GM21529 (cell line): ENCODE measurements around the gene SLC26A9.

Experiments
- ATAC-seq: cut with Tn5 transposase; IDR thresholded peaks from one replicate; pipeline ENCODE4 v1.9.1; 2021; ENCODE audit not compliant: unreplicated experiment

SLC26A9 gene, protein sequence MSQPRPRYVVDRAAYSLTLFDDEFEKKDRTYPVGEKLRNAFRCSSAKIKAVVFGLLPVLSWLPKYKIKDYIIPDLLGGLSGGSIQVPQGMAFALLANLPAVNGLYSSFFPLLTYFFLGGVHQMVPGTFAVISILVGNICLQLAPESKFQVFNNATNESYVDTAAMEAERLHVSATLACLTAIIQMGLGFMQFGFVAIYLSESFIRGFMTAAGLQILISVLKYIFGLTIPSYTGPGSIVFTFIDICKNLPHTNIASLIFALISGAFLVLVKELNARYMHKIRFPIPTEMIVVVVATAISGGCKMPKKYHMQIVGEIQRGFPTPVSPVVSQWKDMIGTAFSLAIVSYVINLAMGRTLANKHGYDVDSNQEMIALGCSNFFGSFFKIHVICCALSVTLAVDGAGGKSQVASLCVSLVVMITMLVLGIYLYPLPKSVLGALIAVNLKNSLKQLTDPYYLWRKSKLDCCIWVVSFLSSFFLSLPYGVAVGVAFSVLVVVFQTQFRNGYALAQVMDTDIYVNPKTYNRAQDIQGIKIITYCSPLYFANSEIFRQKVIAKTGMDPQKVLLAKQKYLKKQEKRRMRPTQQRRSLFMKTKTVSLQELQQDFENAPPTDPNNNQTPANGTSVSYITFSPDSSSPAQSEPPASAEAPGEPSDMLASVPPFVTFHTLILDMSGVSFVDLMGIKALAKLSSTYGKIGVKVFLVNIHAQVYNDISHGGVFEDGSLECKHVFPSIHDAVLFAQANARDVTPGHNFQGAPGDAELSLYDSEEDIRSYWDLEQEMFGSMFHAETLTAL

DNA sequence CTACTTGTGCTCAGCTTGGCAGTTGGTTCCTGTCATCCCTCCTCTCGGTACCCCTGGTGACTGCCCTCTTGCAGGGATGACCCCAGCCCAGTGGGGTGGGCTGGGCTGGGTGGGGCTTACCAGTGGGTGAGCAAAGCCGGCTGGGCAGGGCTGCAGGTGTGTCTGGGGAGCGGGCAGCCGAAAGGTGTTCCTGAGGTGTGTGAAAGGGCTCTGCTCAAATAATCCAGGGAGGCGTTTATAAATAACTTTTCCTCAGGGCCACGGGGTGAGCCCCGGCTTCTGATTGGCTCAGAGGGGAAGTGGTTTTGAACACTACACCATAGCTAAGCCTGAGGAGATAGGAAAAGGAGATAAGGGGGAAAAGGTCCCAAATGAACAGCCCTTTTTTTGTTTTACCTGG, at the start of gene SLC26A9:
TSS of gene SLC26A9 (minus strand) at position 212 of the 400 bp plus-strand sequence. CDS start 7,636 bp downstream, outside the sequence.
- ATAC-seq, result no peak

DNA sequence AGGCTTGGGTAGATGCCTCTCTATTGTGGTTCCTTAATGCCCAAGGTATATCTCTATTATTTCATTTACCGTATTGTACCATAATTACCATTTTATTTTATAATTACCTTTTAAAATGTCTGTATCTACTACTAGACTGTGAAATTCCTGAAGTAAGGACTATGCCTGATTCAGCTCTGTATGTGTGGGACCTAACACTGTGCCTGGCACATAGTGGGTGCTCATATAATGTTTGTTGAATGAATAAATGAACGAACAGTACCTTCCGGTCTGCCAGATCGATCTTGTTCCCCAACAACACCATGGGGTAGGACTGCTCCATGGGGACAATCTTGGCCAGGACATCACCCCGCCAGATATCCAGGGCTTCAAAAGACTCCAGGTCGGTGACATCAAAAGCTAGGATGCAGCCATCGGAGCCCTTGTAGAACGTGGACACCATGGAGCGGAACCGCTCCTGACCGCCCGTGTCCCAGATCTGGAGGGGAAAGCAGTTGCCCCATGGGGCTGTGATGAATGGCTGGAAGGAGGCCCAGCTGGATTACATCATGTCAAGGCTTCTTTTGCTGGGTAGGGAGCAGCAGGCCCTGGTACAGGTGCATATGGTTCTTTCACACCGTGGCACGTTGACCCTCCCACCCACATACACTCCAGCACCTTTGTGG, 49.1 kb upstream of the SLC26A9 start:
- ATAC-seq, result no peak

DNA sequence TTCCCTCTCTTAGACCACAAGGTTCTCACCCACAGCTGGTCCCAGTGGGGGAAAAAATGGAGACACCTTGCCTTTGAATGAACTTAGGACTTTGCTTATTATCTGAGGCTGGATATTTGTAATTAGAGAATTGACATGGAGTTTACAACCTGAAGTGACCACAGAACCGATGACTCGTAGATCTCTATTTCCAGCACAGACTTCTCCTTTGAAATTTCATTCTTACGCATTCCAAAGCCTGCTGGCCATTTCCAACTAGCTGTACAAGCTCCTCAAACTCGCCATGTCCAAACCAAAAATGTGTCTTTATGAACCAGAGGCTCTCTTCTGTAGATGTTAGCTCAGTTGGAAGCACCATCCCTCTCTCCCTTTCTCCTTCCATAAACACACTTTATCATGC, 48.0 kb upstream of the SLC26A9 start:
- no peak for ATAC-seq

DNA sequence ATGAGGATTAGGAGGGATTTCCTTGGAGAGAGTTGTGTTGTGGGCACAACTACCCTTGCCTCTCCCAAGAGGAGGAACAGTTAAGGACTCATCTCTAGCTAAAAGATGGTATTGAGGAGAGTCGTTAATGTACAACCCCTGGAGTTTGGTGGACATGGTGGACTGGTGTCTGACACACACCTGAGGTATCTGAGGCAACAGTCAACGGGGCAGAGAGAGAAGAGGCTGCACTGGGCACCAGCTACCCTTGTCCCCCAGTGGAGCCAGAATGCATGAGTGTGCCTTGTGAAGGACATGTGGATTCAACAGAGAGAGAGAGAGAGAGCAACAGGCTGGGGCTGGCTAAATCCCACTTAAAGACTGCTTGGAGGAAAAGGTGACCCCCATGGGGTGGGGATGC, 47.0 kb upstream of the SLC26A9 start:
- ATAC-seq, result no peak

DNA sequence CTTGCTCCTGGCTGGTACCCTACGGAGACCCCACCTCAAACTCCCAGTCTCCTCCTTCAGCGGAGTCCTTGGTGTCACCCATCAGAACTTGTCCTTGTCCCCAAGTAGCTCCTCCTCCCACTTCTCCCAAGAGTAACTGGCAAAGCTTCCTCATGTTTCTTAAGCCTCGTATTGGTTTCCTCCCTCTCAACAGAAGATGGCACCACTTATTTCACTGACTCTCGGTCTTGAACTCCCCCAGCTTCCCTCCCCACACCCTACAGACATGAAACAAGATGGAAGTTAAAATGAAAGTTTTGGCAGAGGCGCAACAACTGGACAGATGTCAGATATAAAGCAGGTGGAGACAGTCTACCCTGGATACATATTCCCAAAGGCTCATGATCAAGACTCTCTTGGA, 46.5 kb upstream of the SLC26A9 start:
- no peak for ATAC-seq

DNA sequence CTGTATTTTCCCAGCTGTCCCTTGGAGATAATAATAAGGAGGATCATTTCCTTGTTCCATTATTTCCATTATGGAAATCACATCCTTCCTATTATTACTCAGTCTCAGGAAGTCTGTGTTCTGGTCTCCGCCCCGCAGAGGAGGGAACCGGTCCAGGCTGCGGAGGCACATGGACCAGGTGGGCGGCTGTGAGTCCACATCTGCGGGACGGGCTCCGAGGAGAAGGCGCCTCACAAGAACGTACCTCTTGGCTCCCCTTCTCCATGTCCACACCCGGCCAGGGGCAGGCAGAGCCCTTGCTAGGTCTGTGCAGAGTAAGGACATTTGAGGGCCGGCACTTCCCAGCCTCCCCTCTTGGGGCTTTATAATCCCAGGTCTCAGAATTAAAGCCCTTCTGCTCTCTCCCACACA, 45.3 kb upstream of the SLC26A9 start:
- ATAC-seq, result no peak

DNA sequence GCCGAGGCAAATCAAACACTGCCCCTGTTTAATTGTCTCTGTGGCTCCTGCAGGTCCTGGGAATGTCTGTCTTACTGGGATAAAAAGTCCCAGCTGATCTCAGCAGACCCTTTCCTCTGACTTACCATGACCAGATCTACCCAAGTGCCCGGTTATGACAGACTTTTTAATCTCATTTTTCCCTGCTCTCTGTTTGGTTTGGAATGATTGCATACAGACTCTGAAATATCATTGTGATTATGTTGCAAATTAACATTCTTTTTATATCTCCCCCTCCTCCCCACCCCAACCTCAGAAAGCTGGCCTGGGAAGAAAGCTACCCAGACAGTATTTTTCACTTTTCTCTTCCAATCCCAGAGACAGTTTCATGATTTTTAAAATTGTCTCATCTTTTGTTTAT, 43.6 kb upstream of the SLC26A9 start:
- ATAC-seq, result no peak

- ATAC-seq, result no peak
These were observed 43.0 kb upstream of the SLC26A9 start for GRCh38 chr1:205986292-205986691.

- no peak for ATAC-seq
These were observed 42.2 kb upstream of the SLC26A9 start for GRCh38 chr1:205985330-205986005.

GRCh38 chr1:205983925-205984725, 40.9 kb upstream of the SLC26A9 start:
- no peak for ATAC-seq

DNA sequence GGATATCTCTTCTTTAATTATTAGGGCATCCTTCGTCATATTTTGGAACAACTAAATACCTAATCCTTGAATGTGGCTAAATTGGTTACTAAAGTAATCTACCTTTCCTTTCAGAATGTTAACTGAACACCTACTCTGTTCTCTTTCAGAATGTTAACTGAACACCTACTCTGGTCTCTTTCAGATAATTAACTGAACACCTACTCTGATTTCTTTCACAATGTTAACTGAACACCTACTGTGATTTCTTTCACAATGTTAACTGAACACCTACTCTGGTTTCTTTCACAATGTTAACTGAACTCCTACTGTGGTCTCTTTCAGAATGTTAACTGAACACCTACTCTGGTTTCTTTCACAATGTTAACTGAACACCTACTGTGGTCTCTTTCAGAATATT, 38.0 kb upstream of the SLC26A9 start:
- no peak for ATAC-seq

DNA sequence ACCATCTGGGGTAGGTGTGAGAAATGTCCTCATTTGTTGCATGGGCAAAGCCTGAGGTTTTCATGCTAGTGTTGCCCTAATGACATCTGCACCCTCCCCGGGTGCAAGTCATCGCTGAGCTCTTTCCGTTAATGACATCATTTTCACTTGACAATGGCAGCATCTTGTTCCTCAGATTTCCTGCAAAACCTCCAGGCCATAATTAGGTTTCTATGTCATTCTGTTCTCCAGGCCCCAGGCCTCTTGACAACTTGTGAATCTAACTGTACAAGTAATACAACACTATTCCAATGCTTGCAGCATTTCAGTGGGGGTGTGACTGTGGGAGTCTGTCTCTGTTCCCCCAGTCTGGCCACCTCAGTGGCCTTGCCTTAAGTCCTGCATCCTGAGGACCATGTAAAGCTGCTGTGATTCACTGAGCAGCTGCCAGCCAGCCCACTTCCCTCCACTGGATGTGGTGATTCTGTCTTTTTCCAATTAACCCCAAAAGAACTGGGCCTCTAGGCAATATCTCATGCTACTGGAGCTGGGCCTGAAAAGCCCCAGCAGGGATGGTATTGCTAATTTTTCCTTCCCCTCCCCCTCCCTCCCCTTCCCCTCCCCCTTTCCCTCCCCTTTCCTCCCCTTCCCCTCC, 37.1 kb upstream of the SLC26A9 start:
- no peak for ATAC-seq

- no peak for ATAC-seq
These were observed 36.0 kb upstream of the SLC26A9 start for GRCh38 chr1:205979301-205979700.

DNA sequence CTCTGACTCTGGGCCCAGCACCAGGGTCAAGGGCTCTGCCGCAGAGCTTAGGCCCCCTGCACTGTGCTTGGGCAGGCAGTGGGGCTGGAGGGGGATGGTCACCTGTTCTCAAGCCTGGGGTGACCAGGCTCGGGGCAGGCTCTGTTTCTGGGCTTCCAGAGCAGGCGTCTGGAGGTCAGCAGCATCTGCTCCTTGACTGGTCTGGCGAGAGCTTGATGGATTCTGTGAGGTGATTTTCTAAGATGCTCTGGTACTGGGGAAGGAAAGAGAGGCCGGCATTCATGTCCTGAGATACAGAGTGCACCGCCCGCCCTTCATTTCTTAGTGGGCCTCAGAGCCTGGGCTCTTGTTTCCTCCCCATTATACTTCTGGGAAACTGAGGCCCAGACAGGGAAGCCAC, 35.4 kb upstream of the SLC26A9 start:
- ATAC-seq, result no peak

DNA sequence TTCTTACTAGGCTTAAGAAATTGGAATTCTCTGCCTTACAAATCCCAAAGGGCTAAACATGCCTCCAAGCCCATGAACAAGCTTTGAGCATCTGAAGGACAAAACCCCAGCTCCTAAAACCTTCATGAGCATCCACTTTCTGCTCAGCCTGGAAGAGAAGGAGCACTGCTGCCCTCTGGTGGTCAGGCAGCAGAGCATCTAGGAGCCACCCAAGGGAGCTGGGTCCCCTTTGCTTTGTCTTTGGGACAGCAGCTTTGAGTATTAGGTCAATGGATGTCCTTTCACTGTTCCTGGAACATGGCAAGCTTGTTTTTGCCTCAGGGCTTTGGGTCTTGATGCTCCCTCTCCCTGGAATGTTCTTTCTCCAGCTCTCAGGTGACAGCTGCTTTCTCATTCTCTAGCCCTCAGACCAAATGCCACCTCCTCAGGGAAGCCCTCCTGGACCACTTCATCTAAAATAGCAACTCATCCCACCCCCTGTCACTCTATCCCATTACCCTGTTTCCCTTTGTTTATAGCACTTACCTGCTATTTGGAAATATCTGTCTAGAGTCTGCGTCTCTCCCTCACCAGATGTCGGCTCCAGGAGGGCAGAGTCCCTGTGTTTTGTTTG, 34.3 kb upstream of the SLC26A9 start:
- peak; percentile 61 for ATAC-seq

DNA sequence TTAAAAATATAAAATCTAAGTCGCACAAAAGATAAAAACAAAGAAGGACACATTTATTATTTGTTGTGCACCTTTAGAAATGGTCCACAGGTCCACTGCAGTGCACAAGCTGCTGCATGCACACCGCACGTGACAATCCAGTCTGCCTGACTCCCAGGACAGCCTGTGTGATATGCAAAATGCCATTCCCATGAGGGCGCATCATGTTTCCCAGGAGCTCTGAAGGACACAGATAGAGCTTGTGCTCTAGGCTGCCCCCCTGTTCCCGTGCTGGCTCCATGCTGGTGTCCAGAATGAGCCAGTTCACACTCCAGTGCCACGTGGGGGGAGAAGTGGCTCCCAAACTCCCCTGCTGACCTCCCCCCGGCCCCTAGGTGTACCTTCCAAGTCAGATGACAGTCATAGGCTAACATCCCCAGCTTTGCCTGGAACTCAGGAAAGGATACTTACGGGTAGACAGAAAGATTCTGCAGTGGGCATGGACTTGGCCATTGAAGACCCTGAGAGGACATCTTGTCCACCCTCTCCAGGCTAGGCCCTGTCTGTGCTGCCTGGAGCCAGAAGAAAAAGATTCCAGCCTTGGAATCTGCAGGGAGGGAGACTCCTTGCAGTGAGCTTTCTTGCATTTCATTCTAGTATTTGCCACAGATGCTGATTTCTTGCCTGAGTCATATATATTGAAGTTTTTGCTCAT, 33.6 kb upstream of the SLC26A9 start:
- ATAC-seq, result no peak

DNA sequence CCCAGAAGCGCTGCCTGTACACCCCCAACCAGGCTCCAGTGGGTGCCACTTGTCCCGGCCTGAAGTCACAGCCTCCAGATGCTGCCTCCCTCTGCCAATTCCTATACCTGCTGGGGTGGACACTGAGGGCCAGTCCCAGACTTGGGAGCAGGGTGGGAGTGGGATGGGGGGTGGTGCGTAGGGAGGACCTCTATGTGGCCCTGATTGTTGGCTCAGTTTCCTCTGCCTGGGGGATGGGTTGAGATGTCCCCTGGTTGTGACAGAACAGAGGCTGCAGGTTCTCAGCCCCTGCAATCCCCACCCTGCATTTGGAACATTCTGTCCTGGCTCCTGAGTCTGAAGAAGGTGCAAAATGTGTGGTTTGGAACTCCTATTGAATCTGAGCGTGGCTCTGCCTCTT, 32.8 kb upstream of the SLC26A9 start:
- ATAC-seq, result no peak

- no peak for ATAC-seq
These were observed 32.2 kb upstream of the SLC26A9 start for GRCh38 chr1:205975387-205975998.
